ENCODE measurements around the gene ARMCX4.
"Not testable (repeated sequence)": the region's sequence is repeated elsewhere in the genome, so short reads cannot be mapped to it uniquely, and the experiment has no call there.

Gene ARMCX4

DNA sequence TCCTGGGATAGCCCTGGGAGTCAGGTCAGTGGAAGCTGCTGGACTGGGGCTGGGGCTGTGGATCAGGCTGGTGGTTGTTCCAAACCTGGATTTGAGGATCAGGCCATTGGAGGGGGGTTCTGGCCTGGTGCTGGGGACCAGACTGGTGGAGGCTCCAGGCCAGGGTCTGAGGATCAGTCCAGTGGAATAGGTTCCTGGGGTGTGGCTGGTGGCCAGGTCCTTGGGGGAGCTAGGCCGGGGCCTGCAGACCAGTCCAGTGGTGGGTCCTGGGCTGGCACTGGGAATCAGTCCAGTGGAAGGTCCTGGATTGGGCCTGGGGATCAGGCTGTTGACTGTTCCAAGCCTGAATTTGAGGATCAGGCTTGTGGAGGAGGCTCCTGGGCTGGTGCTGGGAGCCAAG lies 8.0 kb downstream of the ARMCX4 start:
- no peak for DNase-seq (ENCODE audit: extremely low read depth, low read depth)
- TF ChIP-seq, protein P1, sequence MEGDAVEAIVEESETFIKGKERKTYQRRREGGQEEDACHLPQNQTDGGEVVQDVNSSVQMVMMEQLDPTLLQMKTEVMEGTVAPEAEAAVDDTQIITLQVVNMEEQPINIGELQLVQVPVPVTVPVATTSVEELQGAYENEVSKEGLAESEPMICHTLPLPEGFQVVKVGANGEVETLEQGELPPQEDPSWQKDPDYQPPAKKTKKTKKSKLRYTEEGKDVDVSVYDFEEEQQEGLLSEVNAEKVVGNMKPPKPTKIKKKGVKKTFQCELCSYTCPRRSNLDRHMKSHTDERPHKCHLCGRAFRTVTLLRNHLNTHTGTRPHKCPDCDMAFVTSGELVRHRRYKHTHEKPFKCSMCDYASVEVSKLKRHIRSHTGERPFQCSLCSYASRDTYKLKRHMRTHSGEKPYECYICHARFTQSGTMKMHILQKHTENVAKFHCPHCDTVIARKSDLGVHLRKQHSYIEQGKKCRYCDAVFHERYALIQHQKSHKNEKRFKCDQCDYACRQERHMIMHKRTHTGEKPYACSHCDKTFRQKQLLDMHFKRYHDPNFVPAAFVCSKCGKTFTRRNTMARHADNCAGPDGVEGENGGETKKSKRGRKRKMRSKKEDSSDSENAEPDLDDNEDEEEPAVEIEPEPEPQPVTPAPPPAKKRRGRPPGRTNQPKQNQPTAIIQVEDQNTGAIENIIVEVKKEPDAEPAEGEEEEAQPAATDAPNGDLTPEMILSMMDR (IDR thresholded peaks at IDR 0.05; ENCODE audit: low read depth, low read length, missing control alignments): no peak
- H3K4me3 ChIP-seq (replicated peaks; ENCODE audit: low read depth, low read length): no peak overlapping the region

DNA sequence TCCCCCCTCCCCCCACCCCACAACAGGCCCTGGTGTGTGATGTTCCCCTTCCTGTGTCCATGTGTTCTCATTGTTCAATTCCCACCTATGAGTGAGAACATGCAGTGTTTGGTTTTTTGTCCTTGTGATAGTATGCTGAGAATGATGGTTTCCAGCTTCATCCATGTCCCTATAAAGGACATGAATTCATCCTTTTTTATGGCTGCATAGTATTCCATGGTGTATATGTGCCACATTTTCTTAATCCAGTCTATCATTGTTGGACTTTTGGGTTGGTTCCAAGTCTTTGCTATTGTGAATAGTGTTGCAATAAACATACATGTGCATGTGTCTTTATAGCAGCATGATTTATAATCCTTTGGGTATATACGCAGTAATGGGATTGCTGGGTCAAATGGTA lies 17.7 kb downstream of the ARMCX4 start:
- not testable (repeated sequence) for H3K4me3 ChIP-seq (replicated peaks; ENCODE audit: low read depth, low read length); DNase-seq (ENCODE audit: extremely low read depth, low read depth)

DNA sequence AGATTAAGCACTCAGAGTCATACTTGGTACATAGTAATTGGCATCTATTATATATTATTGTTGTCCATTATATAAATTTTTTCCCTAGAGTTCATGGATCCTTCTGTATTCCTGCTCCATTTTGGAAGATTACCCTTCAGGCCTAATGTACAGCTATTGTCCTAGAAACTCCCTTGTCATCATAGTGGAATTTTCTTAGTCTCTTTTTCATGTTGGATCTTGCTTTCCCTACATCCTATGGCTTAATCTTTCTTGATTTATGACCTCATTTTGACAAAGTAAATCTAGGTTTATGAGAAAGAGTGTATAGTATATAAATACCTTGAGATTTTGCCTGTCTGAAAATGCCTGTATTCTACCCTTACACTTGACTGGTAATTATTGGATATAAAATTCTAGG lies 22.1 kb downstream of the ARMCX4 start:
- no peak for DNase-seq (ENCODE audit: extremely low read depth, low read depth)
- no peak overlapping the region for H3K4me3 ChIP-seq (replicated peaks; ENCODE audit: low read depth, low read length)
- TF ChIP-seq, protein P1 (IDR thresholded peaks at IDR 0.05; ENCODE audit: low read depth, low read length, missing control alignments): no peak

GRCh38 chrX:101507986-101508385 lies 22.7 kb downstream of the ARMCX4 start:
- DNase-seq (ENCODE audit: extremely low read depth, low read depth): no peak
- TF ChIP-seq, protein P1 (IDR thresholded peaks at IDR 0.05; ENCODE audit: low read depth, low read length, missing control alignments): no peak
- H3K4me3 ChIP-seq (replicated peaks; ENCODE audit: low read depth, low read length): no peak overlapping the region

DNA sequence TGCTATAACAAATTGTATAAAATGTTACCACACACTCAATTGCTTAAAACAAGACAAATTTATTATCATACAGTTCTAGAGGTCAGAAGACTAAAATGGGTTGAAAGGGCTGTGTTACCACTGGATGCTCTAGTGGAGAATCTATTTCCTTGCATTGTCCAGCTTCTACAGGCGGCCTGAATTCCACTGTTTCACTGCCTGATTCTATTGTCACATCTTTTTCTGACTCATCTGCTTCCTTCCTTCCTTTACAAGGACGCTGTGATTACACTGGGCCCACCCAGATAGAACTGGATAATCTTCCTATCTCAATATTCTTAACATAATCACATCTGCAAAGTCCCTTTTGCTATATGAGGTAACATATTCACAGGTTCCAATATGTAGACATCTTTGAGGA lies 45.7 kb downstream of the ARMCX4 start:
- H3K4me3 ChIP-seq (replicated peaks; ENCODE audit: low read depth, low read length): no peak overlapping the region
- TF ChIP-seq, protein P1 (IDR thresholded peaks at IDR 0.05; ENCODE audit: low read depth, low read length, missing control alignments): no peak
- no peak for DNase-seq (ENCODE audit: extremely low read depth, low read depth)
